ENCODE measurements around the gene GNB1L.

GRCh38 chr22:19879643-19879991 is 24.9 kb upstream of the GNB1L start:
- TF ChIP-seq CTCF (IDR thresholded peaks at IDR 0.05) (no peak), POLR2AphosphoS5 (IDR thresholded peaks at IDR 0.05) (no peak), EP300 (IDR thresholded peaks at IDR 0.05) (no peak), POLR2A (IDR thresholded peaks at IDR 0.05) (no peak)

All from gastroesophageal sphincter (tissue), 3 donors.